ENCODE data around the gene PAX8.

Gene PAX8

GRCh38 chr2:113207021-113207420 lies 71.7 kb downstream of the PAX8 start:
- Mint-ChIP-seq H3K27me3 (ENCODE audit: low read depth) (no peaks in the 10 kb centered on the region), H3K4me3 (no peak overlapping the region), H3K9me3 (no peaks in the 10 kb centered on the region), H3K27ac (no peak overlapping the region), H3K36me3 (ENCODE audit: low read depth) (peaks cover 13% of the 10 kb centered on the region), H3K4me1 (ENCODE audit: low read depth) (peaks cover 13% of the 10 kb centered on the region)

GRCh38 chr2:113206251-113206650 lies 72.5 kb downstream of the PAX8 start:
- Mint-ChIP-seq H3K4me1 (ENCODE audit: low read depth) (peaks cover 13% of the 10 kb centered on the region), H3K27ac (peak overlapping the region; percentile 13), H3K36me3 (ENCODE audit: low read depth) (peaks cover 13% of the 10 kb centered on the region), H3K4me3 (no peak overlapping the region), H3K9me3 (no peaks in the 10 kb centered on the region), H3K27me3 (ENCODE audit: low read depth) (no peaks in the 10 kb centered on the region)

GRCh38 chr2:113203901-113204519 lies 74.7 kb downstream of the PAX8 start:
- Mint-ChIP-seq H3K9me3 (no peaks in the 10 kb centered on the region), H3K4me1 (ENCODE audit: low read depth) (peaks cover 24% of the 10 kb centered on the region), H3K27ac (peak overlapping the region; percentile 56), H3K36me3 (ENCODE audit: low read depth) (peaks cover 25% of the 10 kb centered on the region), H3K27me3 (ENCODE audit: low read depth) (no peaks in the 10 kb centered on the region), H3K4me3 (no peak overlapping the region)

GRCh38 chr2:113203217-113203530 lies 75.5 kb downstream of the PAX8 start:
- peaks cover 24% of the 10 kb centered on the region for H3K4me1 Mint-ChIP-seq (ENCODE audit: low read depth)
- peaks cover 25% of the 10 kb centered on the region for H3K36me3 Mint-ChIP-seq (ENCODE audit: low read depth)
- no peak overlapping the region for H3K4me3 Mint-ChIP-seq
- no peak overlapping the region for H3K27ac Mint-ChIP-seq
- H3K9me3 Mint-ChIP-seq, result no peaks in the 10 kb centered on the region
- H3K27me3 Mint-ChIP-seq (ENCODE audit: low read depth), result no peaks in the 10 kb centered on the region

GRCh38 chr2:113202305-113203216 lies 76.2 kb downstream of the PAX8 start:
- Mint-ChIP-seq H3K4me3 (no peak overlapping the region), H3K9me3 (no peaks in the 10 kb centered on the region), H3K27ac (no peak overlapping the region), H3K27me3 (ENCODE audit: low read depth) (no peaks in the 10 kb centered on the region), H3K4me1 (ENCODE audit: low read depth) (peaks cover 24% of the 10 kb centered on the region), H3K36me3 (ENCODE audit: low read depth) (peaks cover 25% of the 10 kb centered on the region)

GRCh38 chr2:113201496-113202304 lies 77.0 kb downstream of the PAX8 start:
- Mint-ChIP-seq H3K36me3 (ENCODE audit: low read depth) (peaks cover 34% of the 10 kb centered on the region), H3K27me3 (ENCODE audit: low read depth) (no peaks in the 10 kb centered on the region), H3K4me1 (ENCODE audit: low read depth) (peaks cover 32% of the 10 kb centered on the region), H3K9me3 (no peaks in the 10 kb centered on the region), H3K27ac (no peak overlapping the region), H3K4me3 (no peak overlapping the region)

- peaks cover 40% of the 10 kb centered on the region for H3K4me1 Mint-ChIP-seq (ENCODE audit: low read depth)
- no peak overlapping the region for H3K4me3 Mint-ChIP-seq
- H3K27me3 Mint-ChIP-seq (ENCODE audit: low read depth), result no peaks in the 10 kb centered on the region
- peaks cover 39% of the 10 kb centered on the region for H3K36me3 Mint-ChIP-seq (ENCODE audit: low read depth)
- peak overlapping the region; percentile 6 for H3K27ac Mint-ChIP-seq
- H3K9me3 Mint-ChIP-seq, result no peaks in the 10 kb centered on the region
Measured at GRCh38 chr2:113200736-113201490, 77.8 kb downstream of the PAX8 start.

GRCh38 chr2:113200236-113200635 lies 78.5 kb downstream of the PAX8 start:
- Mint-ChIP-seq H3K27me3 (ENCODE audit: low read depth) (no peaks in the 10 kb centered on the region), H3K4me3 (no peak overlapping the region), H3K36me3 (ENCODE audit: low read depth) (peaks cover 44% of the 10 kb centered on the region), H3K4me1 (ENCODE audit: low read depth) (peaks cover 47% of the 10 kb centered on the region), H3K9me3 (no peaks in the 10 kb centered on the region), H3K27ac (no peak overlapping the region)

GRCh38 chr2:113198790-113199612 lies 79.7 kb downstream of the PAX8 start:
- Mint-ChIP-seq H3K36me3 (ENCODE audit: low read depth) (peaks cover 54% of the 10 kb centered on the region), H3K4me3 (no peak overlapping the region), H3K9me3 (no peaks in the 10 kb centered on the region), H3K4me1 (ENCODE audit: low read depth) (peaks cover 41% of the 10 kb centered on the region), H3K27me3 (ENCODE audit: low read depth) (no peaks in the 10 kb centered on the region), H3K27ac (no peak overlapping the region)

GRCh38 chr2:113198048-113198789 lies 80.5 kb downstream of the PAX8 start:
- no peaks in the 10 kb centered on the region for H3K27me3 Mint-ChIP-seq (ENCODE audit: low read depth)
- peaks cover 42% of the 10 kb centered on the region for H3K4me1 Mint-ChIP-seq (ENCODE audit: low read depth)
- H3K9me3 Mint-ChIP-seq, result no peaks in the 10 kb centered on the region
- H3K27ac Mint-ChIP-seq, result no peak overlapping the region
- H3K36me3 Mint-ChIP-seq (ENCODE audit: low read depth), result peaks cover 58% of the 10 kb centered on the region
- H3K4me3 Mint-ChIP-seq, result no peak overlapping the region

- Mint-ChIP-seq H3K9me3 (no peaks in the 10 kb centered on the region), H3K36me3 (ENCODE audit: low read depth) (peaks cover 58% of the 10 kb centered on the region), H3K4me1 (ENCODE audit: low read depth) (peaks cover 42% of the 10 kb centered on the region)
Measured at GRCh38 chr2:113197347-113198047, 81.2 kb downstream of the PAX8 start.

GRCh38 chr2:113196839-113197238 lies 81.9 kb downstream of the PAX8 start:
- peaks cover 60% of the 10 kb centered on the region for H3K36me3 Mint-ChIP-seq (ENCODE audit: low read depth)

More at GRCh38 chr2:113197347-113198047, 81.2 kb downstream of the PAX8 start:
- Mint-ChIP-seq H3K27me3 (ENCODE audit: low read depth) (no peaks in the 10 kb centered on the region), H3K4me3 (peak overlapping the region; percentile 3), H3K27ac (peak overlapping the region; percentile 73)

More at GRCh38 chr2:113196839-113197238, 81.9 kb downstream of the PAX8 start:
- no peaks in the 10 kb centered on the region for H3K9me3 Mint-ChIP-seq
- peaks cover 42% of the 10 kb centered on the region for H3K4me1 Mint-ChIP-seq (ENCODE audit: low read depth)
- H3K27ac Mint-ChIP-seq, result peak overlapping the region; percentile 73
- H3K4me3 Mint-ChIP-seq, result peak overlapping the region; percentile 46
- H3K27me3 Mint-ChIP-seq (ENCODE audit: low read depth), result no peaks in the 10 kb centered on the region

Data from T-helper 1 cell treated with Interleukin-12 subunit alpha and Interleukin-12 subunit beta and Interleukin-4 antibody, amounts not matched to agents 30 μg/mL and 1 μg/mL, for 36 hours (primary cell).